Activated CD8-positive, alpha-beta memory T cell treated with anti-CD3 and anti-CD28 coated beads for 48 hours (primary cell): ENCODE data around the gene PIKFYVE.
"Not testable (repeated sequence)": the region's sequence is repeated elsewhere in the genome, so short reads cannot be mapped to it uniquely, and the experiment has no call there.

Experiments used
- DNase-seq, 3 experiments: peaks; one replicate each; pipeline ENCODE4 v3.0.0-alpha.2; 2020; ENCODE audit warnings: low read depth in 2 of 3, low spot score in 2 of 3

PIKFYVE gene

GRCh38 chr2:208359632-208359986, 93.6 kb downstream of the PIKFYVE start:
- no peak for DNase-seq

- no peak for DNase-seq
Measured at GRCh38 chr2:208360259-208361076, 94.4 kb downstream of the PIKFYVE start.

GRCh38 chr2:208361077-208361441, 95.0 kb downstream of the PIKFYVE start:
- no peak for DNase-seq

GRCh38 chr2:208363485-208363884, 97.4 kb downstream of the PIKFYVE start:
- no peak for DNase-seq

DNA sequence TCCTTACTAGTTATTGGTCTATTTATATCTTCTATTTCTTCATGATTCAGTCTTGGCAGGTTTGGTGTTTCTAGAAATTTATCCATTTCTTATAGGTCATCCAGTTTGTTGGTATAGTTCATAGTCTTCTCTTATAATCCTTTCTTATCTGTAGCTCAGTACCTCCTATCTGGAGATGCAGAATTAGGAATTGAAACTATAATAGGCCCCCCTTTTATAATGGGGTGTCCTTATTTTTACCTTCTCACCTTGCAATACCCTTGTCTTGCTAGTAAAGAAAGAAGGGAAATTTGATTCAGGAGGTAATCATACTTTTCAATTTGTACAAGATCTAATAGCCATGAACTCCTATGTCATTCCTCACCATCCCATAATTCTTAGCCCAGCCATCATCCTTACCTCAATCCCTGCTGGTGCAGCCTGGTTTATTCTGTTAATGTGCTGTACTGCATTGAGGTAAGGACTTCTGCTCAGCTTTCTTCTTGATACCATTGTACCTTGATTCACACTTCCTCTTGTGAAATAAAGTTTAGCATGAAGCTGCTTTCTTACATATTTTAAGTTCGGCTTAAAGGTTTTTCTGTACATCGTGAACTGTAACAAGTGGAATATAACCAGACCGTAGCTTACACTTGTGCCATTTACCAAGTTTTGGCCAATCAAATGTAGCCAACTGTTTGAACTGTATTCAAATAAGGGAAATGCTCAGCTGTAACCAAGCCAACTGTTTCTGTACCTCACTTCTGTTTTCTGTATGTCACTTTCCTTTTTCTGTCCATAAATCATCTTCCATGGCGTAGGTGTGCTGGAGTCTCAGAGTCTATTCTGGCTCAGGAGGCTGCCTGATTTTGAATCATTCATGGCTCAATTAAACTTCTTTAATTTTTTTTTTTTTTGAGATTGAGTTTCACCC, 100.4 kb downstream of the PIKFYVE start:
- no peak for DNase-seq

- DNase-seq: no peak
Measured at GRCh38 chr2:208369091-208369490, 103.0 kb downstream of the PIKFYVE start.

GRCh38 chr2:208370881-208371633, 105.0 kb downstream of the PIKFYVE start:
- no peak for DNase-seq

DNA sequence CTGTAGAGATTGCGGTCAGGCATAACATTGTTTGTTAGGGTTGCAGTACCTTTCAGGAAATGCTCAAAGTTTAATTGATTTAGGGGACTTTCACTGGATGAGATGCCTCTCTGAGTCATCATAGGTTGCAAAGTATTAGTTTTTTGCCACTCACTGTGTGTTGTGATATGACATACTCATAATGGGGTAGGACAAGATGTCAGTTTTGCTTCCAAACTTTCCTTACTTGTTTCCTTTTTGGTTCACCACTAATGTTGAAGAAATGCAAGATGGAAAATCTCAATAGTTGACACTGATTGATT, 105.5 kb downstream of the PIKFYVE start:
- no peak for DNase-seq

DNA sequence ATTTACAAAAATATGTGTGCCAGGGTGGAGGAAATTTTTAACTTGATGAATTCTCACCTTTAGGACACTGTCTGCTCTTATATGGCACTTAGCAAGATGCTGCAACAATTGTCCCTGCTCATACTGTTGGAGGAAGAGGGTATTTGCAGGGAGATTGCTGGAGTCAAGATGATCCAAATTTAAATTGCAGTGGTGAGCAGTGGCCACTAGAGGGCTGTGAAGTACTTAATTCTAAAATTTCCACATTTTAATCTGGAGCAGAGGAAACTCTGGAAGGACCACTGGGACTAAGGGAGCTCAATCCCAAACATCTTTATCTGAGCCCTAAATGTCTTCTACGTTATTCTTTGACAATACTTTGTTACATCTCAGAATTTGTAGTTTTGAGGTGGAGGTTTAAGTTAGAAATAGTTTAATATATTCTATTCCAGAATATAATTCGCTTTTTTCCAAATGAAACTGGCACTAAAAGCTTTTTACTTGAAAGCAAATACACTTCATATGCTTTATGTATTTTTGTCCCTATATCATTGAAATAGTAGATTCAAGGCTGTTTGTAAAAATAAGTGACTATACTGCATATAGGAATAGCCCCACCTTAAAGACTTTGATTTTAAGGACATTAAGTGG, 107.5 kb downstream of the PIKFYVE start:
- DNase-seq: no peak

GRCh38 chr2:208375491-208376068, 109.5 kb downstream of the PIKFYVE start:
- DNase-seq: no peak

GRCh38 chr2:208377344-208377860, 111.3 kb downstream of the PIKFYVE start:
- not testable (repeated sequence) for DNase-seq

DNA sequence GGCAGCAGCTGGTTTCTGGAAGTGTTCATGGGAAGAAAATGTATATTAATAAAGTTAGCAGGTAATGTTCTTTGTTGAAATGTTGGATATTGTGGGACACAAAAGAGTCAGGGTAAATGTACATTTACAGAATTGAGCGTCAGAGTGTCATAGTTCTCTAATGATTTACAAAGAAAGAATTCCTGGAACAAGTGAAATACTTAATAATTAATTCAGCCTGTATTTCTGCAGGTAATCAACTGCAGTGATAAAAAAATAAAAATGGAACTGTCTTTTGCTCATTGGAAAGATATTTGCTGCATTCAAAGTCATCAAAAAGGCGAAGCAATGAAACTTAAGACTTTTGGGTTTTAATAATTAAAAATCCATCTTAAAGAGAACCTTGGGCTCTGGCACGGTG, 113.1 kb downstream of the PIKFYVE start:
- DNase-seq: no peak

- DNase-seq: no peak
Measured at GRCh38 chr2:208384637-208385036, 118.6 kb downstream of the PIKFYVE start.

DNA sequence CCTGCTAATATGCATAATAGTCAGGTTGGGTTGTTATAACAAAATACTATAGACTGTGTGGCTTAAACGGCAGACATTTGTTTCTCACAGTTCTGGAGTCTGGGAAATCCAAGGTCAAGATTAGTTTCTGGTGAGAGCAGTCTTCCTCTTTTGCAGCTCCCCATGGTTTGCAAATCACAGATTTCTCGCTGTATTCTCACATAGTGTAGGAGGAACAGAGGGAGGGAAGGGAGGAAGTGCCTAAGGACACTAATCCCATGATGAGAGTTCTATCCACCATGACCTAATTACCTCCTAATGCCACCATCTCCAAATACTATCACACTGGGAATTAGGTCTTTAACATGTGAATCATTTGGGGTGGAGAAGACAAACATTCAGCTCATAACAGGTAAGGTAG, 120.5 kb downstream of the PIKFYVE start:
- no peak for DNase-seq

DNA sequence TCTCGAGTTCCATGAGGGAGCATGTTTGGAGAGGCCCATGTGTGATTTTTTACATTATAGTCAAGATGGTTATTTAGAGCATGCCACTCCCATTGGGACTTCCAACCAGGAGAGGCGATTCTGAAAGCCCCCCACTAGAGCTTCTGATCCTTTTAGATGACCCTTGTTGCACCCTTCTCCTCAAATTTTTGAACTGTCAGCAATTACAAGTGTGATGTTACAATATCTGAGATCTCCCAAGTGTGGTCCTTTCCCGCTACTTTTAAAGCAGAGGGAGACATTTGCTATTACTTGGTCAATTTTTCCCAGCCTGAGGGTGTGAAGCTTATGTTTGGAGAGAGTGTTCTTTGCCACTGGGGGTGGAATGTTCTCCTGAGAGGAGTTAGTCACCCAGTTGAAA, 123.9 kb downstream of the PIKFYVE start:
- DNase-seq: no peak

GRCh38 chr2:208392300-208392699, 126.2 kb downstream of the PIKFYVE start:
- DNase-seq: no peak

- DNase-seq: not testable (repeated sequence)
Measured at GRCh38 chr2:208396796-208397195, 130.7 kb downstream of the PIKFYVE start.

DNA sequence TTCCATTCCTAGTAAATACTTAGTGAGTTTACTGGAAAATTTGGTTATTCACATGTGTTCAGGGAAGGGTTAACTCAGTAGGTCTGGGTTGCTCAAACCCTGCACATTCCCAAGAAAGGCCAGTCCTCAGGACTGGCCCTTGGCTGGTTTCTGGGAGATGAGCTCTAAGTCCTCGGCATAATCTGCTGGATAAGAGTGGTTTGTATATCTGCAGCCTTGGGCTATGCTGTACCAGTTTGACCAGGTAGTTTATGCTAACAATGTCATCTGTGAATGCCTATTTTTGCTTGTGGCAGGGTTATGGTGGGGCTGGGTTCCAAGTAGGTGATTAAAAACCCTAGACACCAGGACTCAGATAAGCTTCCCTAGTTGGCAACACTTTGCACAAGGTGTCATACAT, 133.1 kb downstream of the PIKFYVE start:
- DNase-seq: no peak

- DNase-seq: no peak
Measured at GRCh38 chr2:208406474-208407451, 140.7 kb downstream of the PIKFYVE start, which contains the start of gene PTH2R. PTH2R (plus strand) TSS chr2:208406792; CDS start chr2:208407044, 252 bp downstream.
